H9 (cell line): Measurements from ENCODE around the gene EFCAB14. TPM values are rescaled to one million over a fixed set of nuclear protein-coding genes. Genes with fewer than 3 reads are reported as not detected.

Source experiments
- DNase-seq: peaks from one replicate; pipeline ENCODE4 v3.0.0-alpha.2; 2017
- H2AFZ ChIP-seq: one replicate; pipeline ENCODE4 v1.6.1; 2013; ENCODE audit warnings: mild to moderate bottlenecking, low read length, control low read depth, moderate library complexity
- H2AK5ac ChIP-seq: 2 replicates; pipeline ENCODE4 v1.6.1; 2013; ENCODE audit warnings: low read length, control low read depth, mixed read lengths; ENCODE audit not compliant: insufficient read length
- H2BK120ac ChIP-seq: one replicate; pipeline ENCODE4 v1.6.1; 2013; ENCODE audit warnings: low read depth, mild to moderate bottlenecking, low read length, control low read depth, inconsistent platforms; ENCODE audit not compliant: poor library complexity, severe bottlenecking
- H2BK12ac ChIP-seq: 2 replicates; pipeline ENCODE4 v1.6.1; 2013; ENCODE audit warnings: low read length, control low read depth, mixed read lengths, low read depth; ENCODE audit not compliant: insufficient read length
- H2BK15ac ChIP-seq: 2 replicates; pipeline ENCODE4 v1.6.1; 2013; ENCODE audit warnings: low read depth, low read length, control low read depth
- H2BK20ac ChIP-seq: one replicate; pipeline ENCODE4 v1.6.1; 2013; ENCODE audit warnings: low read depth, mild to moderate bottlenecking, low read length, control low read depth, inconsistent platforms; ENCODE audit not compliant: poor library complexity, severe bottlenecking
- H2BK5ac ChIP-seq: 2 replicates; pipeline ENCODE4 v1.6.1; 2013; ENCODE audit warnings: low read length, control low read depth, mixed read lengths; ENCODE audit not compliant: insufficient read length
- H3K14ac ChIP-seq: 2 replicates; pipeline ENCODE4 v1.6.1; 2013; ENCODE audit warnings: low read length, control low read depth; ENCODE audit not compliant: insufficient read depth
- H3K18ac ChIP-seq: 2 replicates; pipeline ENCODE4 v1.6.1; 2013; ENCODE audit warnings: low read depth, mild to moderate bottlenecking, mixed read lengths, low read length, control low read depth; ENCODE audit not compliant: insufficient read length
- H3K23ac ChIP-seq: 2 replicates; pipeline ENCODE4 v1.6.1; 2013; ENCODE audit warnings: low read length, control low read depth, mixed read lengths, low read depth; ENCODE audit not compliant: insufficient read length
- H3K23me2 ChIP-seq: 2 replicates; pipeline ENCODE4 v1.6.1; 2013; ENCODE audit warnings: low read depth, mild to moderate bottlenecking, mixed read lengths, low read length, control low read depth; ENCODE audit not compliant: insufficient read length, poor library complexity, severe bottlenecking
- H3K27ac ChIP-seq: 2 replicates; pipeline ENCODE4 v1.5.1; 2013; ENCODE audit warnings: low read length, control low read depth, mixed read lengths, low read depth; ENCODE audit not compliant: insufficient read length
- H3K27me3 ChIP-seq: 2 replicates; pipeline ENCODE4 v1.6.1; 2013; ENCODE audit warnings: low read length, control low read depth, inconsistent platforms; ENCODE audit not compliant: insufficient read depth
- H3K4ac ChIP-seq: 2 replicates; pipeline ENCODE4 v1.6.1; 2013; ENCODE audit warnings: low read depth, mild to moderate bottlenecking, control low read depth, inconsistent platforms, low read length, moderate library complexity
- H3K4me1 ChIP-seq: 2 replicates; pipeline ENCODE4 v1.6.1; 2013; ENCODE audit warnings: low read length, control low read depth, inconsistent platforms; ENCODE audit not compliant: insufficient read depth
- H3K4me2 ChIP-seq: 2 replicates; pipeline ENCODE4 v1.6.1; 2013; ENCODE audit warnings: low read length, control low read depth, mixed read lengths; ENCODE audit not compliant: insufficient read length, insufficient read depth
- H3K56ac ChIP-seq: 2 replicates; pipeline ENCODE4 v1.6.1; 2013; ENCODE audit warnings: low read depth, mild to moderate bottlenecking, mixed read lengths, low read length, control low read depth; ENCODE audit not compliant: insufficient read length
- H3K79me1 ChIP-seq: 2 replicates; pipeline ENCODE4 v1.6.1; 2013; ENCODE audit warnings: low read depth, mild to moderate bottlenecking, moderate library complexity, low read length, control low read depth, inconsistent platforms; ENCODE audit not compliant: insufficient read depth, poor library complexity, severe bottlenecking
- H3K79me2 ChIP-seq: 2 replicates; pipeline ENCODE4 v1.6.1; 2013; ENCODE audit warnings: low read length, control low read depth, inconsistent platforms; ENCODE audit not compliant: insufficient read depth
- H3K9ac ChIP-seq: 2 replicates; pipeline ENCODE4 v1.6.1; 2013; ENCODE audit warnings: low read length, control low read depth, mixed read lengths; ENCODE audit not compliant: insufficient read length; ENCODE audit errors: extremely low read depth
- H3K9me3 ChIP-seq: one replicate; pipeline ENCODE4 v1.6.1; 2013; ENCODE audit warnings: low read depth, low read length, inconsistent platforms; ENCODE audit not compliant: control insufficient read depth
- H3T11ph ChIP-seq: one replicate; pipeline ENCODE4 v1.6.1; 2013; ENCODE audit warnings: mild to moderate bottlenecking, low read length, control low read depth, inconsistent platforms
- H4K20me1 ChIP-seq: one replicate; pipeline ENCODE4 v1.6.1; 2013; ENCODE audit not compliant: control insufficient read depth, insufficient read length, insufficient read depth
- H4K5ac ChIP-seq: 2 replicates; pipeline ENCODE4 v1.6.1; 2013; ENCODE audit warnings: low read depth, mild to moderate bottlenecking, mixed read lengths, low read length, control low read depth; ENCODE audit not compliant: insufficient read length
- H4K8ac ChIP-seq: replicated peaks from 2 replicates; pipeline ENCODE4 v1.6.1; 2013; ENCODE audit warnings: low read length, control low read depth, mixed read lengths, low read depth; ENCODE audit not compliant: insufficient read length
- H4K91ac ChIP-seq: 2 replicates; pipeline ENCODE4 v1.6.1; 2013; ENCODE audit warnings: low read depth, mild to moderate bottlenecking, moderate library complexity, mixed read lengths, low read length, control low read depth; ENCODE audit not compliant: insufficient read length
- H3K27ac Mint-ChIP-seq, 3 experiments: 2 replicates in 2 of 3; 3 replicates in 1 of 3; pipeline ENCODE4 v1.8.0; 2020 to 2021; ENCODE audit warnings: mixed read lengths in 3 of 3, mild to moderate bottlenecking in 1 of 3, moderate library complexity in 1 of 3
- H3K27me3 Mint-ChIP-seq: 2 replicates; pipeline ENCODE4 v1.8.0; 2021; ENCODE audit warnings: low read depth, mild to moderate bottlenecking, moderate library complexity, mixed read lengths
- H3K36me3 Mint-ChIP-seq, 3 experiments: 2 replicates in 2 of 3; 3 replicates in 1 of 3; pipeline ENCODE4 v1.8.0; 2020 to 2021; ENCODE audit warnings: low read depth in 3 of 3, mixed read lengths in 3 of 3; ENCODE audit not compliant: insufficient read depth in 1 of 3
- H3K4me1 Mint-ChIP-seq, 2 experiments: 2 replicates each; pipeline ENCODE4 v1.8.0; 2020; ENCODE audit warnings: mixed read lengths in 2 of 2
- H3K4me3 Mint-ChIP-seq, 2 experiments: 2 replicates in 1 of 2; 3 replicates in 1 of 2; pipeline ENCODE4 v1.8.0; 2020 to 2021; ENCODE audit warnings: mild to moderate bottlenecking in 2 of 2, mixed read lengths in 2 of 2, moderate library complexity in 1 of 2
- H3K9me3 Mint-ChIP-seq, 2 experiments: 2 replicates in 1 of 2; 3 replicates in 1 of 2; pipeline ENCODE4 v1.8.0; 2020; ENCODE audit warnings: mild to moderate bottlenecking in 2 of 2, mixed read lengths in 2 of 2, moderate library complexity in 1 of 2
- CTCF ChIP-seq: fragments of 200-600 bp; sonication (generic); conservative IDR thresholded peaks from 3 replicates; pipeline ENCODE4 v1.8.0; 2021; ENCODE audit warnings: antibody characterized with exemption, mild to moderate bottlenecking
- WGBS: extraction: QIAGEN DNeasy Blood & Tissue Kit; methylation state at CpG from one replicate; pipeline ENCODE4 v1.1.7; 2013; ENCODE audit warnings: missing lambda C conversion rate, low lambda C conversion rate, mixed read lengths; ENCODE audit not compliant: insufficient read length; ENCODE audit errors: extremely low coverage; 5-methylcytosine and 5-hydroxymethylcytosine counted together
- total RNA-seq: library from RNA; stranded (reverse); gene quantifications from 2 replicates; pipeline ENCODE4 v1.2.1, GENCODE V29; 2021

Gene EFCAB14
- total RNA-seq, 1 experiment from 2014 or later = 42.2 TPM

- H2BK20ac ChIP-seq = no peak overlapping the region
- no peak overlapping the region for H3K23ac ChIP-seq
- H3K18ac ChIP-seq = no peak overlapping the region
- H4K5ac ChIP-seq = no peak overlapping the region
- no peak overlapping the region for H3T11ph ChIP-seq
- no peak overlapping the region for H3K14ac ChIP-seq
- no peaks in the 10 kb centered on the region for H3K4me1 ChIP-seq
- no CpG with 5 or more reads among the region's 3 CpGs for WGBS
- H3K79me2 ChIP-seq = peaks cover 2% of the 10 kb centered on the region; the same call in 1 of the 2 replicates
- H3K4ac ChIP-seq = no peak overlapping the region
- H2BK15ac ChIP-seq = no peak overlapping the region
- H3K9ac ChIP-seq = no peak overlapping the region
- no peaks in the 10 kb centered on the region for H3K23me2 ChIP-seq
- no peak overlapping the region for H2BK120ac ChIP-seq
- Mint-ChIP-seq H3K27me3 (no peaks in the 10 kb centered on the region), H3K4me3 (no peak overlapping the region), H3K36me3 (peaks cover 15 to 38% (median 25%) of the 10 kb centered on the region in 3 experiments; a peak in 6 of 7 replicates), H3K9me3 (no peaks in the 10 kb centered on the region), H3K4me1 (no peaks in the 10 kb centered on the region), H3K27ac (no peak overlapping the region)
- H2AFZ ChIP-seq = no peak overlapping the region
- DNase-seq = no peak
- TF ChIP-seq CTCF = no peak
- no peaks in the 10 kb centered on the region for H3K79me1 ChIP-seq
- no peak overlapping the region for H3K4me2 ChIP-seq
- no peak overlapping the region for H2BK12ac ChIP-seq
- H3K56ac ChIP-seq = no peak overlapping the region
- H4K91ac ChIP-seq = no peak overlapping the region
- H3K9me3 ChIP-seq = no peaks in the 10 kb centered on the region
- no peaks in the 10 kb centered on the region for H4K20me1 ChIP-seq
- H2AK5ac ChIP-seq = no peak overlapping the region
- no peak overlapping the region for H4K8ac ChIP-seq
- H3K27me3 ChIP-seq = no peaks in the 10 kb centered on the region
- H2BK5ac ChIP-seq = no peak overlapping the region
- H3K27ac ChIP-seq = no peak overlapping the region
Measured at GRCh38 chr1:46699666-46700065, 19.2 kb downstream of the EFCAB14 start.
